ENCODE results near the gene EFNB1.

EFNB1 gene

GRCh38 chrX:68840256-68840655, 11.4 kb downstream of the EFNB1 start:
- H3K9me3 Mint-ChIP-seq, result peaks cover 42% of the 10 kb centered on the region
- TF ChIP-seq CTCF (IDR thresholded peaks at IDR 0.05), result no peak
- DNase-seq, result no peak
- H3K27me3 Mint-ChIP-seq (ENCODE audit: low read depth, poor library complexity), result peaks cover 2% of the 10 kb centered on the region
- H3K4me1 Mint-ChIP-seq, result peaks cover 46% of the 10 kb centered on the region
- peaks cover 28% of the 10 kb centered on the region for H3K36me3 Mint-ChIP-seq (ENCODE audit: low read depth)
- H3K4me3 Mint-ChIP-seq, result no peak overlapping the region
- H3K27ac Mint-ChIP-seq, result no peak overlapping the region

- peaks cover 45% of the 10 kb centered on the region for H3K4me1 Mint-ChIP-seq
- peaks cover 46% of the 10 kb centered on the region for H3K9me3 Mint-ChIP-seq
- DNase-seq, result no peak
- H3K4me3 Mint-ChIP-seq, result no peak overlapping the region
- H3K27me3 Mint-ChIP-seq (ENCODE audit: low read depth, poor library complexity), result peaks cover 2% of the 10 kb centered on the region
- peaks cover 28% of the 10 kb centered on the region for H3K36me3 Mint-ChIP-seq (ENCODE audit: low read depth)
- no peak for TF ChIP-seq CTCF (IDR thresholded peaks at IDR 0.05)
- H3K27ac Mint-ChIP-seq, result no peak overlapping the region
These were observed 12.6 kb downstream of the EFNB1 start for GRCh38 chrX:68841251-68842049.

DNA sequence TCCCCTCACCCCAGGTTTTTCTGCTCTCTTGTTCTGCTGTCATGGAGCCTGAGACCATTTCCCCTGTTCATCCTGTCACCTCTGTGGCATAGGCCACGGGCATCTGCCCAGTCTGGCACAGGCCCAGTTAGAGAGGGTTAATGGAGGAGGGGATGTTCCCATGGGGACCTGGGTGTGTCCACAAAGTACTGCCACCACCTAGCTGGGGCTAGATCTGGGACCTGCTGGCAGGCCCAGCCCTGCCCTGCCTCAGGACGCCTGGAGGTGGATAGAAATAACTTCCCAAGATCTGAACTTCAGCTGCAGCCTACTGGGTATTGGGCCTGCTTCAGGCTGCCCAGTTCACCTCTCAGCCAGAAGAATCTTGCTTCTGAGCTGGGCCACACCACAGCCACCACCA, 13.5 kb downstream of the EFNB1 start:
- TF ChIP-seq CTCF (IDR thresholded peaks at IDR 0.05), result no peak
- H3K36me3 Mint-ChIP-seq (ENCODE audit: low read depth), result peaks cover 23% of the 10 kb centered on the region
- no peak overlapping the region for H3K27ac Mint-ChIP-seq
- no peak overlapping the region for H3K4me3 Mint-ChIP-seq
- peaks cover 42% of the 10 kb centered on the region for H3K4me1 Mint-ChIP-seq
- H3K27me3 Mint-ChIP-seq (ENCODE audit: low read depth, poor library complexity), result no peaks in the 10 kb centered on the region
- peaks cover 41% of the 10 kb centered on the region for H3K9me3 Mint-ChIP-seq
- DNase-seq, result no peak

DNA sequence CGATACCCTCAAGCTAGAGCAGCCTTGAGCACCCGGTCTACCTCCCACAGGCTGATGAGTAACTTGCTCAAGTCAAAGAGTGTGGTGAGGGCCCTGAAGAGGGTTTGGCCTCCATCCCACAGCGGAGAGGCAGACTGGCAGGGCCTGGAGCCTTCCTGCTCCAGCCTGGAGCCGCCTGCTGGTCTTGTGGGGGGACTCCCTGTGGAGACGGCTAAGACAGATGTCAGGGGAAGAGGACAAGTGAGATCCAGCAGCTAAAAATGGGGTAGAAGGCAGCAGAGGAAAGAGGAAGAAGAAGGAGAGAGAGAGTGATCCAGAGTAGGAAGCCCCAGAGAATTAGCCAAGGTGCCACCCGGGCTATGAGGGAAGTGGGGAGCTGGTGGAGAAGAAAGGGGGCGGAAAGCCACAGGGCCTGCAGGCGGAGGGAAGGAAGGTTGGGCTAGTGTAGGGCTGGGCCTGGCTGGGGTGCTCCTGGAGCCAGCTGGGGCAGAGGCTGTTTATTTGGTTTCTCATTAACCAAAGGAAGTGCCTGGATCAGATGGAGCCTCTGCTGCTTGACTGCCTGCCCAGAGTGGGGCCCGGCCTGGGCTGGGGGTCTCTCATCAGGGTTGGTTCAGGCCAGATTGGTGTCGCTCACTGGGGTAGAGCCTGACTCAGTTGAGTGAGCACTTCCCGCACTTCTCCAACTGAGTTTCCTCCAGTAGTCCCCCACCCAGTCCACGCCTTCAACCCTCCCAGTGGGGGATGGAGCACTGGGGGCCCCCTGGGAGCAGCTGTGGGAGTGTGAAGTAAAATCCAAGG, 14.2 kb downstream of the EFNB1 start:
- Mint-ChIP-seq H3K9me3 (peaks cover 41% of the 10 kb centered on the region), H3K27ac (no peak overlapping the region), H3K4me1 (peaks cover 35% of the 10 kb centered on the region), H3K4me3 (no peak overlapping the region), H3K36me3 (ENCODE audit: low read depth) (peaks cover 23% of the 10 kb centered on the region), H3K27me3 (ENCODE audit: low read depth, poor library complexity) (no peaks in the 10 kb centered on the region)
- no peak for DNase-seq
- no peak for TF ChIP-seq CTCF (IDR thresholded peaks at IDR 0.05)

- Mint-ChIP-seq H3K9me3 (peaks cover 40% of the 10 kb centered on the region), H3K27me3 (ENCODE audit: low read depth, poor library complexity) (no peaks in the 10 kb centered on the region), H3K4me1 (peaks cover 28% of the 10 kb centered on the region), H3K36me3 (ENCODE audit: low read depth) (peaks cover 17% of the 10 kb centered on the region), H3K4me3 (no peak overlapping the region), H3K27ac (no peak overlapping the region)
- TF ChIP-seq CTCF (IDR thresholded peaks at IDR 0.05), result no peak
- DNase-seq, result no peak
These were observed 15.2 kb downstream of the EFNB1 start for GRCh38 chrX:68843992-68844391.

All from nephron progenitor cell (in vitro differentiated cells).